NCI-H146 treated with DMSO at 0.1 percent for 48 hours (cell line): Measurements from ENCODE around the gene PLAU.
"Not testable (repeated sequence)": the region's sequence is repeated elsewhere in the genome, so short reads cannot be mapped to it uniquely, and the experiment has no call there.

ENCODE experiments used
- DNase-seq: peaks from one replicate; lab custom pipeline; 2025; ENCODE audit not compliant: unreplicated experiment; lab: John Stamatoyannopoulos, UW

The PLAU gene

GRCh38 chr10:73948947-73949633 lies 38.2 kb downstream of the PLAU start:
- DNase-seq = no peak

- no peak for DNase-seq
Measured at GRCh38 chr10:73950155-73950948, 39.4 kb downstream of the PLAU start.

DNA sequence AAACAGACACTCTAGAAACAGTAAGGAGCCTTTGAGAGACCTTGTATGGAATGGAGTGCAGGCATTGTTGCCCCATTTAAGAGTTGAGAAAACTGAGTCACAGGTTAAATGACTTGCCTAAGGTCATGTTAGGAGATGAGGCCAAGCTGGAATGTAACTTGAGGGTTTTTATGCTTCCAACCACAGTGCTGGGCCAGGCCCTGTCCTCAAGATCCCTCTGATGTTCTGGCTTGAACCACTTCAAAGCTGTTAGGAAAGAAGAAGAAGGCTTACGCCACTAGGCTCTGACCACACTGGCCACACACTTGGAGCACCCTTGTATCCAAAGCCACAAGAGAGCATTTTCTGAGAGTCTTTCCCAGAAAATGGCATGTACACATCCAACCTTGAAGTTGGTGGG lies 42.7 kb downstream of the PLAU start:
- no peak for DNase-seq

GRCh38 chr10:73954737-73955136 lies 43.8 kb downstream of the PLAU start:
- DNase-seq = no peak

DNA sequence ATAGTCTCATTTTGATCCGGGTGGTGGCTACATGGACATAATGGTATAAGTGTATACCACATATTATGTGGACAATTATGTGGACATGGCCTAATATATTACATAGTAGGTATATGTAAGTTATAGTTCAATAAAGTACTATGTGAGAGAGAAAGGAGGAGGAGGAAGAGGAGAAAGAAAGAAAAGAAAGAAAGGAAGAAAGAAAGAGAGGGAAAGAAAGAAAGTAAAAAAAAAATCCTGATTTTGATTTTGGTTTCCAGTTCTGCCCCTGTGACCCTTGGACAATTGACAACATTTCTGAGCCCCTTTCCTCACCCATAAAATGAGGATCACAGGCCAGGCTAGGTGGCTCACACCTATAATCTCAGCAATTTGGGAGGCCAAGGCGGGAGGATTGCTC lies 44.8 kb downstream of the PLAU start:
- no peak for DNase-seq

GRCh38 chr10:73956476-73957359 lies 45.8 kb downstream of the PLAU start:
- no peak for DNase-seq

DNA sequence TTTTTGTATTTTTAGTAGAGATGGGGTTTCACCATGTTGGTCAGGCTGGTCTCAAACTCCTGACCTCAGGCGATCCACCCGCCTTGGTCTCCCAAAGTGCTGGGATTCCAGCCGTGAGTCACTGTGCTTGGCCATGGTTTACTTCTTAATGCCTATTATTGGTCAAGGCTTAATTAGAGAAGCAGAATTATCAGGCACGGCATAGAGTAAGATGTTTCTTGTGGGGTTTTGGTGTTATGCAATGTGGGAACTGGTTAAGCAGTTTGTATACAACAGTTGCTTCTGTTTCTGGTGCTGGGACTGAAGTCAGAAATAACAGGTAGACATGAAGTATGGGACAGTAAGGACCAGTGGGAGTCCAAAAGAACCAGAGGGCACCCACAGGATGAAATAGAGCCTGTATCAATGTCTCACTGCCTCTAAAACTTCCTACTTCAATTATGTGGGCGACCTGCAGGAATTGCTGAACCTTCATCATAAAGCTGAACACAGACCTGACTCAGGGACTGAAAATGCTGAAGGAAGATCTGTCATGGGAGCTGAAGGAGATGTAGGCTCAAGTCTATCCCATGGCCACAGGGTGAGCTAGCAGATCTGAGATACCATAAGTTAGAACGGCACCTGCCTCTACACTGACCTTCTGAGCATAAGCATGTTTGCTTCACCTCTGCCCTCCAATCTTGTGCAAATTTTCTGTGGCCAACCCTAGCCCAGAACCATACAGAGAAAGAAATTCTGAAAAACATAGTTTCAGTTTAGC lies 48.7 kb downstream of the PLAU start:
- no peak for DNase-seq

- DNase-seq = no peak
Measured at GRCh38 chr10:73962386-73962785, 51.5 kb downstream of the PLAU start.

DNA sequence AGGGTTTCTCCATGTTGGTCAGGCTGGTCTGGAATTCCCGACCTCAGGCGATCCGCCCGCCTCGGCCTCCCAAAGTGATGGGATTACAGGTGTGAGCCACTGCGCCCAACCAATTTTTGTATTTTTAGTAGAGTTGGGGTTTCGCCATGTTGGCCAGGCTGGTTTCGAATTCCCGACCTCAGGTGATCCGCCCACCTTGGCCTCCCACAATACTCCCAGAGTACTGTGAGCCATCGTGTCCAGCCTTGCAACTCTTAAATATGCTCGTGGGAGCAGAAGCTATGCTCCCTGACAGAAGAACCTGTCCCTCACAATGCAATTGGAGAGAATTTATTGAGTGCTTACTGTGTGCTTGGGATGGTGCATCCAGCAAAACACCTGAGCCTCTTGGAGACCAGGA lies 52.6 kb downstream of the PLAU start:
- DNase-seq = not testable (repeated sequence)

- no peak for DNase-seq
Measured at GRCh38 chr10:73964743-73965142, 53.8 kb downstream of the PLAU start.

- DNase-seq = not testable (repeated sequence)
Measured at GRCh38 chr10:73965267-73965889, 54.4 kb downstream of the PLAU start.

DNA sequence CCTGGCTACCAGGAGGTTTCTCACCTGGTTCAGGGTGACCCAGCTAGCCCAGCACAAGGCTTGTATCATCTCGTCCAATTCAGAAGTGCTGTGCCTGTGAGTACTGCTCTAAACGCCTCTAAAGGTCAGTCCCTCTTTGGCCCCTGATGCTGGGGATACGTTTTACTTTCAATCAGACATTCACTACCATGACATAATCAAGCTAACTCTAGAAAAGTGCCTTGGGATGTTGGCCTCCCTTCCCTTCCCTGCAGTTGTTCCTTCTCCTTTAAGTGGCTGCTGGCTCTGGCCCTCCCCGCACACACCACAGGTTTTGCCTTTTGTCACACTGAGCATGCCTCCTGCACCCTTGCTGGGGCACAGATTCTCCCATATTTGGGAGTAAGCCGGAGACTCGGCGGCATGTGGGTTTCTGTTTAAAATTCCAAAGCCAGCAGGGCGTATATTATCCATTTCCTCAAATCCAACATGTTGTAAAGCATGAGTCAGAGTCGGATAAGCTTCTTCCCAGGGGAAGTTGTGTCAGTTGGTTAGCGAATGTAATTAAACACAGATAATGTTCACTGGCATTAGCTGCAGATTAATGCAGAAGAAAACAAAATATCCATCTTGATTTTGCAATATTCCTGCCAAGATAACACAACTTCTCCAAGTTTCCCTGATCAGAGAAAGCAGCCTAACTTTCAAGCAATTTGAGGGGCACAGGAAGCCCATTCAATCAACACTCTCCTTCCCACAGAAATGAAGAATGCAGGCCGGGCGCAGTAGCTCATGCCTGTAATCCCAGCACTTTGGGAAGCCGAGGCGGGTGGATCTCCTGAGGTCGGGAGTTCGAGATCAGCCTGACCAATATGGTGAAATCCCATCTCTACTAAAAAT lies 55.2 kb downstream of the PLAU start:
- peak; percentile 41 for DNase-seq

GRCh38 chr10:73967022-73967429 lies 56.1 kb downstream of the PLAU start:
- no peak for DNase-seq
